ENCODE results near the gene TENT5C.

Gene TENT5C

DNA sequence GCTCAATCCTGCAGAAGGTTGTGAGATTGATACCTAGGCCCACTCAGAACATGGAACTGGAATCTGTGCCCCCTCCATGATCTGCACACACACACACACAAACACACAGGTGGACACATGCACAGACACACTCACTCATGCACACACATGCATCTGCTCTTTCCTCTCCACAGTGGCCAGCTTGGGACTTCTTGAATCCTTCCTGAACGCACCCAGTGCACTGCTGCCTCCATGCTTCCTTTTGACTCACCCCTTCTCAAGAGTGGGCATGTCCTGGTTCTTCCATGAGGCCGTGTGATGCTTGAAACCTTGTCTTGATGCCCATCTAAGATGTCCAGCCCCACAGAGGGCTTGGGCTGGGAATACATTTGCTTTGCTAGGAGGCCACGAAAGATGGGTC is 25.4 kb upstream of the TENT5C start:
- no peak overlapping the region for H2AFZ ChIP-seq (ENCODE audit: low read depth, low read length)

DNA sequence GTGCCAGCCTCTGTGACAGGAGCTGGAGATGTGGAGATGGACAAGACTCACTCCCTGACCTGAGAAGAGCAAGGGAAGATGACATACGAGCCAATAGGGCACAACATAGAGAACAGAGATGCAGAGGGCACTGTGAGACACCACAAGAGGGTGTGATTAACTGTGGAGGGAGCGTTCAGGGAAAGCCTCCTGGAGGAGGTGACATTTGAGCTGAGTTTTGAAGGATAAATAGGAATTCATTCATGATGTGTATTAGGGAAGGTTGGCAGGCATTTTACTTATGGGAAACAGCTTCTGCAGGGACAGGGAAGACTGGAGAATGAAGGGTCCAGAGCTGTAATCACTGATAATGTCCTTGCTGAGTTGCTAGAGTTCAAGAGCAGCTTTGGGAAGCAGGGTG is 25.0 kb upstream of the TENT5C start:
- no peak overlapping the region for H3K4me3 ChIP-seq (ENCODE audit: insufficient read depth in 1 of 2, low read depth in 1 of 2, low read length in 2 of 2)
- 55% methylated on average over 2 of the region's 2 CpGs for WGBS
- no peaks in the 10 kb centered on the region for H3K9me3 ChIP-seq (ENCODE audit: control insufficient read depth, low read length)
- H3K36me3 ChIP-seq (ENCODE audit: control insufficient read depth in 1 of 2, insufficient read depth in 2 of 2, low read depth in 1 of 2, low read length in 2 of 2): no peaks in the 10 kb centered on the region
- H3K79me1 ChIP-seq (replicated peaks; ENCODE audit: low read length, poor library complexity, severe bottlenecking): no peaks in the 10 kb centered on the region
- H2BK5ac ChIP-seq (ENCODE audit: low read depth, low read length, poor library complexity, severe bottlenecking): no peak overlapping the region
- H4K8ac ChIP-seq (ENCODE audit: low read length): no peak overlapping the region
- H3K4me2 ChIP-seq (ENCODE audit: low read length, poor library complexity, severe bottlenecking): no peak overlapping the region
- H2AFZ ChIP-seq (ENCODE audit: low read depth, low read length): no peak overlapping the region
- H3K27ac ChIP-seq (ENCODE audit: low read length, poor library complexity, severe bottlenecking): no peak overlapping the region
- H3K4me1 ChIP-seq (ENCODE audit: control insufficient read depth, insufficient read depth, low read depth, low read length): no peaks in the 10 kb centered on the region
- H2BK15ac ChIP-seq (ENCODE audit: low read depth, poor library complexity, severe bottlenecking): no peak overlapping the region
- no peak overlapping the region for H2AK5ac ChIP-seq (ENCODE audit: low read length, severe bottlenecking)
- H3K18ac ChIP-seq (ENCODE audit: low read depth in 1 of 2, low read length in 2 of 2): no peak overlapping the region
- no peak for DNase-seq
- no peak overlapping the region for H2BK12ac ChIP-seq (ENCODE audit: low read length in 2 of 2)
- no peak overlapping the region for H2BK120ac ChIP-seq (ENCODE audit: low read depth, low read length)
- H3K9ac ChIP-seq (ENCODE audit: low read length): no peak overlapping the region
- H3K4ac ChIP-seq (ENCODE audit: low read depth in 1 of 2, low read length in 2 of 2): no peak overlapping the region
- no peak overlapping the region for H3K23ac ChIP-seq (ENCODE audit: low read length in 2 of 2)
- no peak overlapping the region for H4K91ac ChIP-seq (ENCODE audit: low read length)
- no peak overlapping the region for H3K14ac ChIP-seq (ENCODE audit: low read length in 2 of 2)
- H3K27me3 ChIP-seq (ENCODE audit: control insufficient read depth in 1 of 2, insufficient read depth in 1 of 2, low read length in 2 of 2): peaks cover 0 to 25% of the 10 kb centered on the region in 2 experiments

More for the DNA sequence above, 25.4 kb upstream of the TENT5C start:
- H2BK15ac ChIP-seq (ENCODE audit: low read depth, poor library complexity, severe bottlenecking): no peak overlapping the region
- H3K4me3 ChIP-seq (ENCODE audit: insufficient read depth in 1 of 2, low read depth in 1 of 2, low read length in 2 of 2): no peak overlapping the region
- H4K91ac ChIP-seq (ENCODE audit: low read length): no peak overlapping the region
- no peak overlapping the region for H4K8ac ChIP-seq (ENCODE audit: low read length)
- no peak overlapping the region for H2BK120ac ChIP-seq (ENCODE audit: low read depth, low read length)
- H3K9ac ChIP-seq (ENCODE audit: low read length): no peak overlapping the region
- H3K18ac ChIP-seq (ENCODE audit: low read depth in 1 of 2, low read length in 2 of 2): no peak overlapping the region
- H3K14ac ChIP-seq (ENCODE audit: low read length in 2 of 2): no peak overlapping the region
- no peak overlapping the region for H2AK5ac ChIP-seq (ENCODE audit: low read length, severe bottlenecking)
- no peak overlapping the region for H3K4ac ChIP-seq (ENCODE audit: low read depth in 1 of 2, low read length in 2 of 2)
- no peaks in the 10 kb centered on the region for H3K36me3 ChIP-seq (ENCODE audit: control insufficient read depth in 1 of 2, insufficient read depth in 2 of 2, low read depth in 1 of 2, low read length in 2 of 2)
- no peak for DNase-seq
- no peak overlapping the region for H3K23ac ChIP-seq (ENCODE audit: low read length in 2 of 2)
- 72% methylated on average over 3 of the region's 3 CpGs for WGBS
- no peaks in the 10 kb centered on the region for H3K9me3 ChIP-seq (ENCODE audit: control insufficient read depth, low read length)
- H2BK12ac ChIP-seq (ENCODE audit: low read length in 2 of 2): no peak overlapping the region
- no peaks in the 10 kb centered on the region for H3K4me1 ChIP-seq (ENCODE audit: control insufficient read depth, insufficient read depth, low read depth, low read length)
- H3K27ac ChIP-seq (ENCODE audit: low read length, poor library complexity, severe bottlenecking): no peak overlapping the region
- H3K79me1 ChIP-seq (replicated peaks; ENCODE audit: low read length, poor library complexity, severe bottlenecking): no peaks in the 10 kb centered on the region
- H3K27me3 ChIP-seq (ENCODE audit: control insufficient read depth in 1 of 2, insufficient read depth in 1 of 2, low read length in 2 of 2): peaks cover 0 to 25% of the 10 kb centered on the region in 2 experiments
- no peak overlapping the region for H3K4me2 ChIP-seq (ENCODE audit: low read length, poor library complexity, severe bottlenecking)
- H2BK5ac ChIP-seq (ENCODE audit: low read depth, low read length, poor library complexity, severe bottlenecking): no peak overlapping the region

DNA sequence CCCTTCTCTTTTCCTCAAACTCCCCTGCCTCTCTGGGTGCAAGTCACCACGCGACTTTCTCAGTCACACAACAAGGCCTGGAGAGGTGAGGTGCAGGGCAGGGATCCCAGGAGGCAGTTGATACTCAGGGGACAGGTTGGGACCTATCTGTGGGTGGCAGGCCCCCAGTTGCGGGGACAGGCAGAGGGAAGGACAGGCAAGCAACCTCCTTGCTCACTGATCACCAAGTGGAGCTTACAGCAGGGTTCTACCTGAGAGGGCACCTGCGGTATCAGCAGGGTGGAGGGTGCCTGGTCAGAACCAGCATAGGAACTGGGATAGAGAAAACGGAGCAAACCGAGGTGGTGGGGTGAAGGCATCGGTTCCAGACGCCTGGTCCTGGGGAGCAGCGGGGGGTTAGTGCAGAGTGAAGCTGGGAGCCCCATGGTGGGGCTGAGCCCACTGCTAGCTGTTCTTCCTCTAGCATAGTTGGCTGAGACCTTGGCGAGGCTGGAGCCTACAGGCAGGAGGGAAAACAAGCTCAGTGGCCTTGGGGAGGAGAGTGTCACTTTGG is 24.4 kb upstream of the TENT5C start:
- H3K4ac ChIP-seq (ENCODE audit: low read depth in 1 of 2, low read length in 2 of 2): no peak overlapping the region
- H2AFZ ChIP-seq (ENCODE audit: low read depth, low read length): no peak overlapping the region
- H3K79me1 ChIP-seq (replicated peaks; ENCODE audit: low read length, poor library complexity, severe bottlenecking): no peaks in the 10 kb centered on the region
- no peak overlapping the region for H2BK15ac ChIP-seq (ENCODE audit: low read depth, poor library complexity, severe bottlenecking)
- H2AK5ac ChIP-seq (ENCODE audit: low read length, severe bottlenecking): no peak overlapping the region
- no peaks in the 10 kb centered on the region for H3K4me1 ChIP-seq (ENCODE audit: control insufficient read depth, insufficient read depth, low read depth, low read length)
- no peak overlapping the region for H3K4me2 ChIP-seq (ENCODE audit: low read length, poor library complexity, severe bottlenecking)
- no peak overlapping the region for H3K27ac ChIP-seq (ENCODE audit: low read length, poor library complexity, severe bottlenecking)
- DNase-seq: no peak
- no peak overlapping the region for H2BK12ac ChIP-seq (ENCODE audit: low read length in 2 of 2)
- H4K91ac ChIP-seq (ENCODE audit: low read length): no peak overlapping the region
- no peak overlapping the region for H4K8ac ChIP-seq (ENCODE audit: low read length)
- H3K27me3 ChIP-seq (ENCODE audit: control insufficient read depth in 1 of 2, insufficient read depth in 1 of 2, low read length in 2 of 2): peaks cover 0 to 25% of the 10 kb centered on the region in 2 experiments
- no peaks in the 10 kb centered on the region for H3K36me3 ChIP-seq (ENCODE audit: control insufficient read depth in 1 of 2, insufficient read depth in 2 of 2, low read depth in 1 of 2, low read length in 2 of 2)
- H3K4me3 ChIP-seq (ENCODE audit: insufficient read depth in 1 of 2, low read depth in 1 of 2, low read length in 2 of 2): no peak overlapping the region
- H3K9ac ChIP-seq (ENCODE audit: low read length): no peak overlapping the region
- H3K18ac ChIP-seq (ENCODE audit: low read depth in 1 of 2, low read length in 2 of 2): no peak overlapping the region
- H3K9me3 ChIP-seq (ENCODE audit: control insufficient read depth, low read length): no peaks in the 10 kb centered on the region
- H2BK120ac ChIP-seq (ENCODE audit: low read depth, low read length): no peak overlapping the region
- no peak overlapping the region for H3K23ac ChIP-seq (ENCODE audit: low read length in 2 of 2)
- no peak overlapping the region for H2BK5ac ChIP-seq (ENCODE audit: low read depth, low read length, poor library complexity, severe bottlenecking)
- H3K14ac ChIP-seq (ENCODE audit: low read length in 2 of 2): no peak overlapping the region
- WGBS: 91% methylated on average over 9 of the region's 10 CpGs

DNA sequence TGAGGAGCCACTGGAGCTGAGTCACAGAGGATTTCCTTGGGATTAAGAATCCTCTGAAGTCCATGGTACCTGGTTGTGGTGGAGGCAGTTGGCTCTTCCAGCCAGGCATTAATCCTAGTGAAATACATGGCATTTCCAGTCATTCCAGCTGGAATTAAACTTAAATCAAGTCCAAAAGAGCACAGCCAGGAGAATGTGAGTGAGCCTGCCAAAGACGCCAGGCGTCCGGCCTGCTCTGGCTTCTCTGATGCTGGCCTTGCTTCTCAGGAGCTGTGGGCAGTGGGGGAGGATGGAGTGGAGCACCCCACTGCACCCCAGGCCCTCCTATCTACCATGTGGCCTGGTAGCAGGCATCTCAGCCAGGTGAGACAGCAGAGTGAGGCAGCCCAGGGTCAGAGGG is 23.4 kb upstream of the TENT5C start:
- no peak overlapping the region for H2BK120ac ChIP-seq (ENCODE audit: low read depth, low read length)
- H2BK12ac ChIP-seq (ENCODE audit: low read length in 2 of 2): no peak overlapping the region
- H3K79me1 ChIP-seq (replicated peaks; ENCODE audit: low read length, poor library complexity, severe bottlenecking): no peaks in the 10 kb centered on the region
- no peak overlapping the region for H3K14ac ChIP-seq (ENCODE audit: low read length in 2 of 2)
- no peaks in the 10 kb centered on the region for H3K36me3 ChIP-seq (ENCODE audit: control insufficient read depth in 1 of 2, insufficient read depth in 2 of 2, low read depth in 1 of 2, low read length in 2 of 2)
- no peak overlapping the region for H3K4ac ChIP-seq (ENCODE audit: low read depth in 1 of 2, low read length in 2 of 2)
- H3K27me3 ChIP-seq (ENCODE audit: control insufficient read depth in 1 of 2, insufficient read depth in 1 of 2, low read length in 2 of 2): peaks cover 3 to 32% of the 10 kb centered on the region in 2 experiments
- H3K4me2 ChIP-seq (ENCODE audit: low read length, poor library complexity, severe bottlenecking): no peak overlapping the region
- H2BK5ac ChIP-seq (ENCODE audit: low read depth, low read length, poor library complexity, severe bottlenecking): no peak overlapping the region
- no peaks in the 10 kb centered on the region for H3K9me3 ChIP-seq (ENCODE audit: control insufficient read depth, low read length)
- no peak overlapping the region for H4K91ac ChIP-seq (ENCODE audit: low read length)
- H3K4me3 ChIP-seq (ENCODE audit: insufficient read depth in 1 of 2, low read depth in 1 of 2, low read length in 2 of 2): no peak overlapping the region
- no peak for DNase-seq
- H2BK15ac ChIP-seq (ENCODE audit: low read depth, poor library complexity, severe bottlenecking): no peak overlapping the region
- H2AK5ac ChIP-seq (ENCODE audit: low read length, severe bottlenecking): no peak overlapping the region
- H3K27ac ChIP-seq (ENCODE audit: low read length, poor library complexity, severe bottlenecking): no peak overlapping the region
- no peak overlapping the region for H3K9ac ChIP-seq (ENCODE audit: low read length)
- no peaks in the 10 kb centered on the region for H3K4me1 ChIP-seq (ENCODE audit: control insufficient read depth, insufficient read depth, low read depth, low read length)
- H4K8ac ChIP-seq (ENCODE audit: low read length): no peak overlapping the region
- 82% methylated on average over 3 of the region's 3 CpGs for WGBS
- H3K18ac ChIP-seq (ENCODE audit: low read depth in 1 of 2, low read length in 2 of 2): no peak overlapping the region
- no peak overlapping the region for H2AFZ ChIP-seq (ENCODE audit: low read depth, low read length)
- no peak overlapping the region for H3K23ac ChIP-seq (ENCODE audit: low read length in 2 of 2)

All from mesenchymal stem cell (in vitro differentiated cells and primary cell).